Upper lobe of left lung (tissue), 4 donors: ENCODE measurements around the gene TMEM79.

Experiments used
- EP300 ChIP-seq, 4 donors: sonication (generic); formaldehyde crosslinking; IDR thresholded peaks; one replicate each; pipeline ENCODE4 v1.5.1; 2017; ENCODE audit warnings: antibody characterized with exemption in 4 of 4, control low read depth in 2 of 4
- POLR2A ChIP-seq, 4 donors: fragments of 450-650 bp; IDR thresholded peaks; one replicate each; pipeline ENCODE4 v1.5.1; 2016 to 2017; ENCODE audit warnings: antibody characterized with exemption in 4 of 4, mild to moderate bottlenecking in 2 of 4
- POLR2AphosphoS5 ChIP-seq, 2 donors: sonication (generic); formaldehyde crosslinking; IDR thresholded peaks; one replicate each; pipeline ENCODE4 v1.5.1; 2017; ENCODE audit warnings: antibody characterized with exemption in 2 of 2
- TF ChIP-seq, protein P1 (sequence below), 6 experiments: fragments of 450-650 bp in 4 of 6; fragments of 200-600 bp in 2 of 6; sonication (generic) in 2 of 6; IDR thresholded peaks; one replicate each; pipeline ENCODE4 v1.5.1; 2016 to 2019; ENCODE audit warnings: antibody characterized with exemption in 6 of 6

- TF ChIP-seq, protein P1, sequence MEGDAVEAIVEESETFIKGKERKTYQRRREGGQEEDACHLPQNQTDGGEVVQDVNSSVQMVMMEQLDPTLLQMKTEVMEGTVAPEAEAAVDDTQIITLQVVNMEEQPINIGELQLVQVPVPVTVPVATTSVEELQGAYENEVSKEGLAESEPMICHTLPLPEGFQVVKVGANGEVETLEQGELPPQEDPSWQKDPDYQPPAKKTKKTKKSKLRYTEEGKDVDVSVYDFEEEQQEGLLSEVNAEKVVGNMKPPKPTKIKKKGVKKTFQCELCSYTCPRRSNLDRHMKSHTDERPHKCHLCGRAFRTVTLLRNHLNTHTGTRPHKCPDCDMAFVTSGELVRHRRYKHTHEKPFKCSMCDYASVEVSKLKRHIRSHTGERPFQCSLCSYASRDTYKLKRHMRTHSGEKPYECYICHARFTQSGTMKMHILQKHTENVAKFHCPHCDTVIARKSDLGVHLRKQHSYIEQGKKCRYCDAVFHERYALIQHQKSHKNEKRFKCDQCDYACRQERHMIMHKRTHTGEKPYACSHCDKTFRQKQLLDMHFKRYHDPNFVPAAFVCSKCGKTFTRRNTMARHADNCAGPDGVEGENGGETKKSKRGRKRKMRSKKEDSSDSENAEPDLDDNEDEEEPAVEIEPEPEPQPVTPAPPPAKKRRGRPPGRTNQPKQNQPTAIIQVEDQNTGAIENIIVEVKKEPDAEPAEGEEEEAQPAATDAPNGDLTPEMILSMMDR (IDR thresholded peaks at IDR 0.05): no peak
- TF ChIP-seq POLR2AphosphoS5 (IDR thresholded peaks at IDR 0.05) (no peak), POLR2A (IDR thresholded peaks at IDR 0.05) (no peak), EP300 (IDR thresholded peaks at IDR 0.05) (no peak)
Observed at GRCh38 chr1:156293895-156294294, 9.8 kb downstream of the TMEM79 start.
